GM23338 (cell line): ENCODE measurements around the gene MESP2. TPM values are rescaled to one million over a fixed set of nuclear protein-coding genes. Genes with fewer than 3 reads are reported as not detected.

Experiments
- ATAC-seq: fragments of 200-7000 bp; cut with Tn5 transposase; 3 replicates; pipeline ENCODE4 v1.9.1; 2020
- DNase-seq: peaks from one replicate; pipeline ENCODE4 v3.0.0-alpha.2; 2015; ENCODE audit warnings: low spot score
- H2AFZ ChIP-seq: fragments of 200-600 bp; sonication (generic); 2 replicates; pipeline ENCODE4 v1.8.0; 2016; ENCODE audit warnings: antibody characterized with exemption, mild to moderate bottlenecking, moderate library complexity
- H3F3A ChIP-seq: fragments of 200-600 bp; sonication (generic); replicated peaks from 2 replicates; pipeline ENCODE4 v1.8.0; 2017; ENCODE audit warnings: antibody characterized with exemption, mixed run types, low read depth
- H3K27ac ChIP-seq: fragments of 200-600 bp; sonication (generic); 2 replicates; pipeline ENCODE4 v1.6.1; 2016; ENCODE audit warnings: low read depth
- H3K27me3 ChIP-seq: fragments of 200-600 bp; sonication (generic); 2 replicates; pipeline ENCODE4 v1.8.0; 2016; ENCODE audit warnings: mild to moderate bottlenecking, mixed run types, moderate library complexity; ENCODE audit not compliant: insufficient read depth
- H3K36me3 ChIP-seq: fragments of 200-600 bp; sonication (generic); 2 replicates; pipeline ENCODE4 v1.8.0; 2016; ENCODE audit warnings: mild to moderate bottlenecking; ENCODE audit not compliant: insufficient read depth
- H3K4me1 ChIP-seq: fragments of 200-600 bp; sonication (generic); 2 replicates; pipeline ENCODE4 v1.8.0; 2016; ENCODE audit warnings: mild to moderate bottlenecking, moderate library complexity; ENCODE audit not compliant: insufficient read depth
- H3K4me2 ChIP-seq: fragments of 200-600 bp; sonication (generic); 2 replicates; pipeline ENCODE4 v1.7.1; 2017; ENCODE audit warnings: mixed run types
- H3K4me3 ChIP-seq: fragments of 200-600 bp; sonication (generic); 2 replicates; pipeline ENCODE4 v1.6.1; 2016; ENCODE audit warnings: mixed run types
- H3K79me2 ChIP-seq: fragments of 200-600 bp; sonication (generic); replicated peaks from 2 replicates; pipeline ENCODE4 v1.8.0; 2017; ENCODE audit warnings: mild to moderate bottlenecking; ENCODE audit not compliant: insufficient read depth
- H3K9me2 ChIP-seq: fragments of 200-600 bp; sonication (generic); 2 replicates; pipeline ENCODE4 v1.8.0; 2017; ENCODE audit not compliant: insufficient read depth
- H4K20me1 ChIP-seq: fragments of 200-600 bp; sonication (generic); replicated peaks from 2 replicates; pipeline ENCODE4 v1.8.0; 2017; ENCODE audit warnings: mild to moderate bottlenecking; ENCODE audit not compliant: insufficient read depth
- H3K27ac Mint-ChIP-seq: 2 replicates; pipeline ENCODE4 v1.8.0; 2020; ENCODE audit warnings: inconsistent platforms, mild to moderate bottlenecking, moderate library complexity, mixed read lengths
- H3K27me3 Mint-ChIP-seq: 3 replicates; pipeline ENCODE4 v1.8.0; 2022; ENCODE audit warnings: low read depth, mild to moderate bottlenecking, moderate library complexity, mixed read lengths, inconsistent platforms; ENCODE audit not compliant: insufficient read depth, poor library complexity
- H3K36me3 Mint-ChIP-seq: 3 replicates; pipeline ENCODE4 v1.8.0; 2021; ENCODE audit warnings: low read depth, mild to moderate bottlenecking, inconsistent platforms, moderate library complexity, mixed read lengths
- H3K4me1 Mint-ChIP-seq: 3 replicates; pipeline ENCODE4 v1.8.0; 2020; ENCODE audit warnings: mild to moderate bottlenecking, inconsistent platforms, mixed read lengths
- H3K4me3 Mint-ChIP-seq: 3 replicates; pipeline ENCODE4 v1.8.0; 2021; ENCODE audit warnings: moderate library complexity, mild to moderate bottlenecking, inconsistent platforms, mixed read lengths
- H3K9me3 Mint-ChIP-seq: 3 replicates; pipeline ENCODE4 v1.8.0; 2020; ENCODE audit warnings: moderate library complexity, mild to moderate bottlenecking, inconsistent platforms, mixed read lengths
- CREB1 ChIP-seq: fragments of 250-450 bp; sonication (Bioruptor Pico); IDR thresholded peaks from 2 replicates; pipeline ENCODE4 v1.5.0; 2020; ENCODE audit warnings: low read depth, mild to moderate bottlenecking, moderate library complexity
- ETS1 ChIP-seq: IDR thresholded peaks from 2 replicates; pipeline ENCODE4 v1.6.1; 2016; ENCODE audit warnings: antibody characterized with exemption
- EZH2 ChIP-seq: fragments of 200-600 bp; sonication (generic); IDR thresholded peaks from one replicate; pipeline ENCODE4 v1.8.0; 2017; ENCODE audit warnings: antibody characterized with exemption, mild to moderate bottlenecking, low read depth; ENCODE audit not compliant: unreplicated experiment
- EZH2phosphoT487 ChIP-seq: fragments of 200-600 bp; sonication (generic); IDR thresholded peaks from one replicate; pipeline ENCODE4 v1.8.1; 2018; ENCODE audit warnings: antibody characterized with exemption; ENCODE audit not compliant: unreplicated experiment
- JUNB ChIP-seq: IDR thresholded peaks from one replicate; pipeline ENCODE4 v1.6.1; 2016; ENCODE audit warnings: antibody characterized with exemption; ENCODE audit not compliant: unreplicated experiment
- NANOG ChIP-seq: IDR thresholded peaks from 2 replicates; pipeline ENCODE4 v1.6.1; 2016; ENCODE audit warnings: antibody characterized with exemption, borderline replicate concordance
- POLR2AphosphoS5 ChIP-seq: IDR thresholded peaks from 2 replicates; pipeline ENCODE4 v1.6.1; 2016; ENCODE audit warnings: antibody characterized with exemption, low read depth
- REST ChIP-seq: IDR thresholded peaks from one replicate; pipeline ENCODE4 v1.6.1; 2018; ENCODE audit warnings: antibody characterized with exemption; ENCODE audit not compliant: unreplicated experiment
- STAT1 ChIP-seq: IDR thresholded peaks from one replicate; pipeline ENCODE4 v1.6.1; 2016; ENCODE audit warnings: antibody characterized with exemption; ENCODE audit not compliant: unreplicated experiment
- ZNF331 ChIP-seq: fragments of 250-450 bp; sonication (Bioruptor Pico); IDR thresholded peaks from 2 replicates; pipeline ENCODE4 v1.5.0; 2020; ENCODE audit warnings: low read depth, mild to moderate bottlenecking, moderate library complexity
- polyA plus RNA-seq: library from polyadenylated mRNA; unstranded; fragments of >200 nt; fragmentation: Nextera tagmentation; extraction: Ambion mirVana; gene quantifications from 2 replicates; pipeline ENCODE4 v1.2.1, GENCODE V29; 2016
- total RNA-seq: library from RNA; depleted of rRNA; stranded (reverse); fragments of >200 nt; shearing (Covaris generic); gene quantifications from 2 replicates; pipeline ENCODE4 v1.2.3, GENCODE V29; 2014

MESP2 gene
- total and polyA plus RNA-seq, 2 experiments from 2014 or later = 0.24 to 1.3 TPM

GRCh38 chr15:89812011-89812846 lies 36.1 kb downstream of the MESP2 start:
- ATAC-seq (no peak), DNase-seq (no peak)
- TF ChIP-seq EZH2phosphoT487 = no peak
- no peak for TF ChIP-seq ETS1
- no peak for TF ChIP-seq STAT1
- TF ChIP-seq CREB1 (CRISPR knock-in tag) = no peak
- TF ChIP-seq EZH2 = no peak
- no peak for TF ChIP-seq REST
- no peak for TF ChIP-seq JUNB
- TF ChIP-seq NANOG = no peak
- TF ChIP-seq POLR2AphosphoS5 = no peak
- Histone ChIP-seq H3K4me1 (no peaks in the 10 kb centered on the region), H3F3A (no peaks in the 10 kb centered on the region), H3K4me3 (no peak overlapping the region), H3K9me2 (no peaks in the 10 kb centered on the region), H3K4me2 (no peak overlapping the region), H3K27ac (no peak overlapping the region), H2AFZ (no peak overlapping the region), H3K27me3 (peaks cover 37% of the 10 kb centered on the region), H3K36me3 (no peaks in the 10 kb centered on the region), H3K79me2 (no peaks in the 10 kb centered on the region), H4K20me1 (no peaks in the 10 kb centered on the region; the same call in 1 of the 2 replicates)
- Mint-ChIP-seq H3K27me3 (peaks cover 51% of the 10 kb centered on the region), H3K27ac (no peak overlapping the region), H3K9me3 (peaks cover 14% of the 10 kb centered on the region), H3K4me3 (no peak overlapping the region), H3K36me3 (peaks cover 6% of the 10 kb centered on the region; the same call in 1 of the 3 replicates), H3K4me1 (peaks cover under 1% of the 10 kb centered on the region; the same call in 1 of the 3 replicates)

GRCh38 chr15:89812847-89813320 lies 36.8 kb downstream of the MESP2 start:
- no peak for ATAC-seq
- Histone ChIP-seq H3K27ac (no peak overlapping the region), H3K36me3 (no peaks in the 10 kb centered on the region), H3K4me1 (no peaks in the 10 kb centered on the region), H3K27me3 (peaks cover 37% of the 10 kb centered on the region), H3K4me2 (no peak overlapping the region), H3K9me2 (no peaks in the 10 kb centered on the region), H3K79me2 (no peaks in the 10 kb centered on the region), H2AFZ (no peak overlapping the region), H4K20me1 (no peaks in the 10 kb centered on the region; the same call in 1 of the 2 replicates), H3F3A (no peaks in the 10 kb centered on the region), H3K4me3 (no peak overlapping the region)
- H3K9me3 Mint-ChIP-seq = peaks cover 14% of the 10 kb centered on the region
- DNase-seq = no peak
- no peak overlapping the region for H3K4me3 Mint-ChIP-seq
- no peaks in the 10 kb centered on the region for H3K4me1 Mint-ChIP-seq
- H3K36me3 Mint-ChIP-seq = 0 out of 3 replicates have a peak, but pooled peaks cover 6% of the 10 kb centered on the region
- H3K27me3 Mint-ChIP-seq = peaks cover 51% of the 10 kb centered on the region
- H3K27ac Mint-ChIP-seq = no peak overlapping the region
- no peak for TF ChIP-seq EZH2phosphoT487
- TF ChIP-seq NANOG = no peak
- no peak for TF ChIP-seq ETS1
- no peak for TF ChIP-seq EZH2
- no peak for TF ChIP-seq REST
- TF ChIP-seq POLR2AphosphoS5 = no peak
- no peak for TF ChIP-seq ZNF331 (CRISPR knock-in tag)
